ENCODE results near the gene NOTCH2NLA. TPM values are rescaled to one million over a fixed set of nuclear protein-coding genes. Genes with fewer than 3 reads are reported as not detected.
"Not testable (repeated sequence)": the region's sequence is repeated elsewhere in the genome, so short reads cannot be mapped to it uniquely, and the experiment has no call there.

The NOTCH2NLA gene
- total and polyA plus RNA-seq, 12 donors = 6.3 to 18.4 (median 10.7) TPM

DNA sequence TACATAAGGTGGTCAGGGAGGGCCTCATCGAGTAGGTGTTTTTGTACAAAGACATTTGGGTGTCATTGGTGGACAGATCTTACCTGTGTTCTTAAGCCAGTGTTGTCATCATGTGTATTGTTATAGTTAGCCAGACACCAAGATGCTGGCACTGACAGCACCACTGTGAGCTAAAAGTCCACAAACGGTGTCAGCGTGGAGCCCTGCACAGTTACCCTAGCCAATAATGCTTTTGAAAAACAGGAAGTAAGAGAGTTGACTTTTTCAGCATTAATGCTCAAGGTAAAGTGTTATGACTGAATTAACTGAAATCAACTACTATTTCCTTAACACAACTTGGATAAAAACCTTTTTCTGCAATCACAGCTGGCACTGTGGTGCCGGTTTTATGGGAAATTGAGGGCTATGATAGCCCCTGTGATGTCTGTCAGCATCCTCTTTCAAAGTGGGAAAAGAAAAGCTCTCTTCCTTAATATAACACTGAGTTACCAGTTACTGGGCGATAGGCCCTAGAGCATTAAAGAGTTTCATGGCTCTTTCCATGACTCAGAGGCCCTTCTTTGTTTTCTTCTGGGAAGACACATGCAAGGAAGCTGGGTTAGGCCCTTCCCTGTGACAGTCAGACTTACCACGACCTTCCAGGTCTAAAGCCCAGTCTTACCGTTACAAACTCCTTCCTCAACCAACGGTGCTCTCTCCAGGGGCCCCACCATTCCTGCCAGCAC lies 31.3 kb upstream of the NOTCH2NLA start:
- DNase-seq; H3K36me3 ChIP-seq; H3K9me3 ChIP-seq; H3K27me3 ChIP-seq; H3K4me1 ChIP-seq; ATAC-seq; intact Hi-C loops (cut with DNase I); H3K4me3 ChIP-seq; H3K27ac ChIP-seq: not testable (repeated sequence)
- WGBS, 2 donors = no CpG with 5 or more reads among the region's 8 CpGs

DNA sequence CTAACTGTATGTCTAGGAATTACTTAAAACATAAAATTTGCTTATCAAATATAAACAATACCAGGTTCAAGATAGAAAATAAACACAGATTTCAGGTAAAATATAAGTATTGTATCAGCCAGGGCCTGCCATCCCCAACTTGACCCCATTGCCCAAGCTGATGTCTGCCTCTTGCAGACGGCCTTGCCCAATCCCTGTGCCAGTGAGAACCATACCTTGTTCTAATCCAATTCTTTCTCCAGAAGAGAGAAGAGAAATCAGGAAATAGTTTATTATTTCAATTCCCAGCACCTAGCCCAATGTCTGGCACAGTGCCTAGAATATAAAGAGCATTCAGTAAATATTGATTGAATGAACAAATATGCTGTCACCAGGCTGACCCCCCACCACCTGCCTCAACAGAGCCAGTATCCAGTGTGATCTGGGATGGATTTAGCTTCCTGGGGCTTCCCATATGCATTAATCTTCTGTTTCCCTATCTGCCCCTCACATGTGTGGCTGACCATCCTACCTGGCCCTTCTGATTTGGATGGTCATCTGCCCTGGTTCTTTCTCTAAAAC lies 29.3 kb upstream of the NOTCH2NLA start:
- H3K36me3 ChIP-seq; intact Hi-C loops (cut with DNase I); H3K9me3 ChIP-seq; H3K27me3 ChIP-seq; ATAC-seq; DNase-seq; H3K27ac ChIP-seq; H3K4me3 ChIP-seq; H3K4me1 ChIP-seq: not testable (repeated sequence)
- no CpG with 5 or more reads among the region's 1 CpG for WGBS, 2 donors

DNA sequence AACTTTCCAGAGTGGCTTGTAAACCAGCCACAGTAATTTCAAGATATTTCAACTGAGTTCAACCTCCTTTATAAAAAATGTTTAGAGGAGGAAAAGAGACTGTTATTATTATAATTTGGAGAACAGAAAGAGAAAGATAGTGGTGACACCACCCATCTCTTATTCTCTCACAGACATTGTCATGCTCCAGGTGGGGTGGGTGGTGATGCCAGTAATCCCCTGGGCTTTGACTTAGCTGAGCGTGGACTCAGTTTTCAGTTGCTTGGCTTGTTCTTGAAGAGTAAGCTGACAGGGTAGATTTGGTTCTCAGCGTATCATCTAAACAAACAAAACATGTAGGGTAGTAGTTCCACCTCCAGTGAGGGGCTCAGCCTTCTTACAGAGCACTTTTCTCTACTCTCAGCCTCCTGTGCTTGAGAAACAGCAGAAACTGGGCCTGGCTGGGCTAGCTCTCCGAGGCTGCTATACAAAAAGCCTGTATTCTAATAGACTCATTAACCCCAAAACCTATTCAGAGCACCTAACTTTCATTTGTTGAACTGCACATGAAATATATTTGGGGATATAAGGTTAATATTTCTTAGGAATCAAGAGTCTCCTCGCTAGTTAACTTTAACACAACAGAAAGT lies 25.9 kb upstream of the NOTCH2NLA start:
- H3K27me3 ChIP-seq; intact Hi-C loops (cut with DNase I); DNase-seq; H3K27ac ChIP-seq; H3K36me3 ChIP-seq; ATAC-seq; H3K4me1 ChIP-seq; H3K4me3 ChIP-seq; H3K9me3 ChIP-seq: not testable (repeated sequence)
- WGBS, 2 donors = 64 to 90% methylated on average over 1 of the region's 4 CpGs

DNA sequence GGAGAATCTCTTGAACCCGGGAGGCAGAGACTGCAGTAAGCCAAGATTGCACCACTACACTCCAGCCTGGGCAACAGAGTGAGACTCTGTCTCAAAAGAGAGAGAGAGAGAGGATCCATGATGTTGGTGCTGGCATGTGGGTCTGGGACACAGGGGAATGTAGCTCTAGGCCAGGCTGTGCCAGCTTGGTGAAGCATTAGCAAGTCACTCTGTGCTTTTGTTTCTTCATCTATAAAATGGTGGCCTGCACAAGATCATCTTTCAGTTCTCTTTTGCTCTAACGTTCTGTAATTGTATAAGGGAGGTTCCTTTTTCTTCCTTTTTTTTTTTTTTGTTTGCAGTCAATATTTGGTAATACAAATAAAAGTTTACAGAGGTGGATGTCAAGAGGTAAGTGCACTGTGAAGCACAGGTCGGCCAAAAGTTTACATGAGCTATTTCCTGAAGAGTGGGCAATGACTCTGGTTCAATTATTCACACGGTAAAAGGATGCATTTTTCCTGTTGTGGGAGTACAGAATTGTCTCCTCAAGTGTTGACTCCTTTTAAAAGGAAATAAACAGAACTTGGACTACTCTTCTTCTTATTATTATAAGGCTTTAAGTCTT lies 24.5 kb upstream of the NOTCH2NLA start:
- intact Hi-C loops (cut with DNase I); H3K4me3 ChIP-seq; DNase-seq; ATAC-seq; H3K27me3 ChIP-seq; H3K27ac ChIP-seq; H3K4me1 ChIP-seq; H3K36me3 ChIP-seq; H3K9me3 ChIP-seq: not testable (repeated sequence)
- WGBS, 2 donors = no CpG with 5 or more reads among the region's 4 CpGs

DNA sequence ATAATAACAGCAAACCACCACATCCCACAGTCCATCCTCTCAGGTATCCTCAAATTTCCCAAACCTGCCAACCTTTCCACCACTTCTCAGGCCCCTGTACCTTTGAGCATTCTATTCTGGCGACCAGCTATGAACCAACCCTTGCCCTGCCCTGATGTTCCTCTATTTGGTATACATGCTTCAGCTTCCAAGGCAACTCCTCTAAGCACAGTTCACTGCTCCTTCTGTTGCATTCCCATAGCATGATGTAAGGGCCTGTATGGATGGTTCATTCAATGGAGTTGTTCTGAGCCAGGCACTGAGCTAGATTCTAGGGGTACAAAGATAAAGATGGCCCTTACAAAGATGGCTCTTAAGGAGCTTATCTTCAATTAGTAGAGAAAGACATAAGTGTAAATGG lies 22.7 kb upstream of the NOTCH2NLA start:
- H3K4me1 ChIP-seq; DNase-seq; H3K36me3 ChIP-seq; H3K27me3 ChIP-seq; ATAC-seq; H3K4me3 ChIP-seq; intact Hi-C loops (cut with DNase I); H3K9me3 ChIP-seq; H3K27ac ChIP-seq: not testable (repeated sequence)
- no CpG with 5 or more reads among the region's 1 CpG for WGBS, 2 donors

DNA sequence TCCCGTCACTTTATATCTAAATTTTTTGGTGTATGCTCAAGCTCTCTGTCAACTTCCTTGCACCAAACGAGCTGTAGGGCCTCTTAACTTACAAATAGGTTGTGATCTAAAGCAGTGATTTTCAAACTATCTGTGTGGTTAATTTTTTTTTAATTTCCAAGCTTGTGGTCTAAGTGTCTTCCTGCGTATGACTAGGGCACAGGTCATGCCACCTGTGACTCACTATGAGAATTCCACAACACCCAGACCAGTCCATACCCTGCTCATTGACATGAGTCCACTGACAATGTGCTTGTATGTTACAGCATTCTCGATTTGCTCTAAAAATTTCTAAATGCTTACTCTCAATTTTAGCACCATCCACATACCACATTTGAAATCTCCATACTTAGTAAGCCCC lies 19.8 kb upstream of the NOTCH2NLA start:
- DNase-seq; H3K4me1 ChIP-seq; ATAC-seq; H3K27ac ChIP-seq; intact Hi-C loops (cut with DNase I); H3K27me3 ChIP-seq; H3K36me3 ChIP-seq; H3K9me3 ChIP-seq; H3K4me3 ChIP-seq: not testable (repeated sequence)
- no CpG with 5 or more reads among the region's 4 CpGs for WGBS, 2 donors

DNA sequence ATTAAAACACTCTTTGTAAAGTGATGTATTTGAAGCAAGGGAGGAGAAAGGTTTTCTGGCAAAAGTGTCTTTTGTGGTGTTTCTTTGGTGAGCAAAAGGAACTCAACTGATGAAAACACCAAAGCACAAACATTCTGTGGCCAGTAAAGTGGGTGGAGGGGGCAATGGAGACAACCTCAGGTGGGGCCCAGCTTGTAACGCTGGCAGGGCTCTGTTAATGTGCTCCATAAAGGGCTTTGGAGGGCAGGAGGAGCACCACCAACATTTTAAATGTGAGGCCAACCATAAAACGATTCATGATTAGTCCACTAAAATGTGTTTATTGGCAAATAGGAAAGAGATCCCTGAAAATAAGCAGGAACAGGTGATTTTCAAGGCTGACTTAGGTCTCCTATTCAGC lies 7.8 kb upstream of the NOTCH2NLA start:
- WGBS, 2 donors = no CpG with 5 or more reads among the region's 2 CpGs
- ATAC-seq = not testable (repeated sequence)

DNA sequence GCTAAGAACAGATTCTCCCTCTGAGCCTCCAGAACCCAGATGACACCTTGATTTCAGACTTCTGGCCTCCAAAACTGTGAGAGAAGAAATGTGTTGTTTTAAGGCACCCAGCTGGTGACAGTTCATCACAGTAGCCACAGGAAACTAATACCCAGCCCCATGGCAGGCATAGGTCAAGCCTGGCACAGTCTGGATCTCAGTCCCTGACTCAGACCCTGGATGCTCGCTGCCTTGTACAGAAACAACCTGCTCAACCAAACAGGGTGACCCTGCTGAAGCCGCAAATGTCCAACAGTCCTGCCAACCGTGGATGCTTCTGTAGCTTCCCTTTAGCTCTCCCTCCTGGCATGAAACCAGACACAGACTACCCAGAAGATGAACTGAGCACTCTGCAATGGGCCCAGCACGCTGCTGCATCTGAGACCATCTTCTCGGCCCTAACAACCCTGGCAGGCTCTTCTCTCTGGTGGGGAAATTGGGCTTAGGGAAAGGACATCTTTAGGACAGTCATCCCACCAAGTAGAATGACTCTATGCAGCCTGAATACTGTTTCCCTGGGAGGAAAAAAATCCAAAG lies 7.3 kb upstream of the NOTCH2NLA start:
- intact Hi-C loops (cut with DNase I); H3K27me3 ChIP-seq; H3K4me1 ChIP-seq; H3K27ac ChIP-seq; H3K9me3 ChIP-seq; H3K4me3 ChIP-seq; H3K36me3 ChIP-seq; DNase-seq: not testable (repeated sequence)
- ATAC-seq = peak in 1 of 8 donors; percentile 29
- no CpG with 5 or more reads among the region's 5 CpGs for WGBS, 2 donors

More for the DNA sequence above, 7.8 kb upstream of the NOTCH2NLA start:
- H3K4me1 ChIP-seq; H3K4me3 ChIP-seq; H3K27ac ChIP-seq; H3K36me3 ChIP-seq; DNase-seq; H3K27me3 ChIP-seq; H3K9me3 ChIP-seq; intact Hi-C loops (cut with DNase I): not testable (repeated sequence)

DNA sequence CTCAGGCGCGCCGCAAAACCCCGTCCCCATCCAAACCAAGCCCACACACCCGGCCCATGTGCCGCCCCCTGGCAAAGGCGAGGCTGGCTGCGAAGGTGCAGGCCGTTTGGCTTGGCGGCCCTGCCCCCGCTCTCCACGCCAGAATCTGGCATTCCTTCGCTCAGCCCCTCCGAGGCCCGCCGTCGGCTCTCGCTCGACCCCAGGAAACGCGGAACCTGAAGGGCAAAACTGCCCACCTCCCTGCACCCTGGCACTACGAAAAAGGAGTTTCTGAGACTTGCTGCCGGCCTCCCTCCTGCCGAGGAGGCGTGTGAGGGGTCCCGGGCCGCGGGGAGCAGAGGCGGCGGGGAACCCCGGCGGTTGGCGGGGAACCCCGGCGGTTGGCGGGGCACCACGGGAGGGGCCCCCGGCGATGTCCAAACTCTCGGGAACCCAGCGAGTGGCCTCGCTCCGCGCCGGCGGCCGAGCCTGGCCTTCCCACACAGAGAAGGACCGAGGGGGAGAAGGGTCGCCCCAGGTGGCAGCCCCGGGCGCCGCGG lies 608 bp downstream of the NOTCH2NLA start:
- DNase-seq = peak; percentile 2 to 11
- intact Hi-C loops (cut with DNase I); H3K4me1 ChIP-seq; H3K9me3 ChIP-seq; H3K27me3 ChIP-seq; H3K36me3 ChIP-seq: not testable (repeated sequence)
- ATAC-seq = peak in 1 of 8 donors; percentile 61
- H3K27ac ChIP-seq = peak overlapping the region in 8 of 10 donors; percentile 42 to 87 (median 76)
- H3K4me3 ChIP-seq = peak overlapping the region; percentile 21 to 68 (median 58)
- 0% methylated on average over 10 to 16 of the region's 53 CpGs for WGBS, 2 donors

DNA sequence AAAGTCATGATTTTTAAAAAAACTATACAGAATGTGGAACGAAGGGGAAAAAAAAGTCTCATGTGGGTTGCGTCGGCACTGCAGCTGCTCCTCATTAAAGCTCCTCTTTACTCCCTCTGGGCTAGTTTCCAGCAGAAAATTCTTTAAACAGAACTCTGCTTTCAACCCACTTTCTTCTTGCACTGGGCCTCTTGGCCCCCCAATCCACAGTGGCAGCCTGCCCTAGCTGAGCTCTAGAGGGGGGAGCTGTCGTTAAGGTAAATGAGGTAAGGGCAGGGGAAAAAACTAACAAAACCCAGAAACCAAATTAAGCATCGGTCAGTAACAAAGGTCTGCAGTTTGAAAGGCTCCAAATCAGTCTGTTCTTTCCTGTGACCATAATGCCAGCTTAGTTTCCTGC lies 54.3 kb downstream of the NOTCH2NLA start:
- peak; percentile 25 to 57 for DNase-seq
- H3K27me3 ChIP-seq; intact Hi-C loops (cut with DNase I); ATAC-seq; H3K9me3 ChIP-seq; H3K4me1 ChIP-seq; H3K36me3 ChIP-seq: not testable (repeated sequence)
- Histone ChIP-seq H3K4me3 (peak overlapping the region in 1 of 10 donors; percentile 19), H3K27ac (peak overlapping the region in 1 of 10 donors; percentile 9)
- WGBS, 2 donors = 0% methylated on average over 1 of the region's 5 CpGs

DNA sequence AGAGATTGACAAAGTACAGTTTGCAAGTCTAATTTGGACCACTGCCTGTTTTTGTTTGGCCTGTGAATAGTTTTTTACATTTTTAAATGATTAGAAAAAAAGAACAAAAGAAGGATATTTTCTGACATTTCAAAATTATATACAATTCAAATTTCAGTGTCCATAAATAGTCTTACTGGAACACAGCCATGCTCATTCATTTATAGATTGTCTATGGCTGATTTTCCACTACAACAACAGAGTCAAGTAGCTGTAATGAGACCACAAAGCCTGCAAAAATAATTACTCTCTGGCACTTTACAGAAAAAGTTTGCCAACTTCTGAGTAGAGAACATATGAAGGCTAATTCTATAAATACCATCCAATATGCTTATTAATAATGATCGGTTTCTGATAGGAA lies 61.1 kb downstream of the NOTCH2NLA start:
- WGBS, 2 donors = no CpG with 5 or more reads among the region's 1 CpG
- H3K27ac ChIP-seq; H3K4me1 ChIP-seq; H3K9me3 ChIP-seq; DNase-seq; H3K4me3 ChIP-seq; H3K36me3 ChIP-seq; intact Hi-C loops (cut with DNase I); H3K27me3 ChIP-seq; ATAC-seq: not testable (repeated sequence)
